HG02571 (cell line): ENCODE measurements around the gene ARMS2.

Experiments
- ATAC-seq: cut with Tn5 transposase; IDR thresholded peaks from one replicate; pipeline ENCODE4 v1.9.1; 2021; ENCODE audit warnings: mild to moderate bottlenecking, moderate library complexity; ENCODE audit not compliant: unreplicated experiment

ARMS2 gene

DNA sequence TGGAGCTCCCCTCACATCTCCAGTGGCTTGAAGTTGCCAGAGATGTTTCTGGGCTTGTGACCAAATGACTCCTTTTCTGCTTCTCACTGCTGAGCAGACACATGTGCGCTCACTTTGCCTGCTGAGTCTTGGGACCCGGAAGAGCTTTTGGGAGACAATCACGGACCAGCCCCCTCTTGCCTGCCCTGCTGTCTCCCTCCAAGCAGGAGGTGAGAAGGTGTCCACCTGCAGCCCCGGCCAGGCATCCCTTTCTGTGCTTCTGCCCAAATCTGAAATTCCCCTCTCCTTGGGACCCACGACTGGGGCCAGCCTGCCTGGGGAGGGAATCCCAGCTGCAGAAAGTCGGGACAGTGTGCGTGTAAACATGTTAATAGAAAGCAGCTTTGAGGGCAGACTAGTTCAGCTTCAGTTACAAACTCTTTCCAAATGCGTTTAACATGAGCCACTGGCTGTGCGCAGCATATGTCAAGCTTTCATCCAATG, 38.6 kb downstream of the ARMS2 start:
- ATAC-seq: no peak

DNA sequence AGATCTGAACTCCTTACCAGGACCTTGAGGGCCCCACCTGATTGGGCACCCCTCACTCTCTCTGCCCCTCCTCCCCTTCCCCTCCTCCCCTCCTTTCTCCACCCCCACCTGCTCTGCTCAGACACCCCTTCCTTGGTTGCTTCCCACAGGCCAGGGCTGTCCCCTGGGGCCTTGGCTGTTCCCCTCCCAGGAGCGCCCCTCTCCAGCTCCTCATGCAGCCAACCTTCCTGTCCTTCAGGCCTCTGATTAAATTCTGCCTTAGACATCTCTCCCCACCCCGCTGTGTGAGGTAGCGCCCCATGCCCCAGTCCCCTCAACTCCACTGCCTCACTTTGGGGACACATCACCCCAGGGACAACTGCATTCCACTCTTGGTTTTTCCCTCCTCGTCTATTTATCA, 39.3 kb downstream of the ARMS2 start:
- ATAC-seq: no peak

DNA sequence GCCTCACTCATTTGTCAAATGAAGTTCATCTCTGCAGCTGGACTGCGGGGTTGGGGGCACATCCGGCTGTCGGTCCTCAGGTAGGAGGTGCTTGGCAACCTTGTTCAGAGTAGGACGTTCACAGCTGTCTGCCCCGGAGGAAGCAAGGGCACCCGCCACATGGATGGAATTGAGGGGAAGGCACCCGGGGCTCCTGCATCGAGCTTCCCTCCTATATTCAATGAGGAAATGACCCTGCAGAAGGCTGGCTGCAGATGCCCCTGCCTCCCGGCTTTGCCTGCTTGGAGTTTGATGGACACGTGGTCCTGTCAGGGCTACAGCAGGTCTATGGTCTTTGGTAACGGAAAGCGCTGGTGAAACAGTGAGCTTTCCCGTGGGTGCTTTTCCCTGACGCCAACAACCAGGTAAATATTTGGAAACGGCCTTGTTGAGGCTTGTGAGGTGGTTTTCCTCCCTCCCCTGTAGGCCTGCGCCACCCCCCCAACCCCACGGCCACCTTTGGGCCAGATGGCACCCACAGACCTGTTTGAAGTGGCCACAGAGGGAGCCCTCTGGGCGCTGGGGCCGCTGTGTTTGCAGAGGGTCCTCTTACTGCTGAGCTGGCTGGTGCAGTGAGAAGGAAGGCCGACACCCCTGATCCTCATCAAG, 39.8 kb downstream of the ARMS2 start:
- no peak for ATAC-seq

DNA sequence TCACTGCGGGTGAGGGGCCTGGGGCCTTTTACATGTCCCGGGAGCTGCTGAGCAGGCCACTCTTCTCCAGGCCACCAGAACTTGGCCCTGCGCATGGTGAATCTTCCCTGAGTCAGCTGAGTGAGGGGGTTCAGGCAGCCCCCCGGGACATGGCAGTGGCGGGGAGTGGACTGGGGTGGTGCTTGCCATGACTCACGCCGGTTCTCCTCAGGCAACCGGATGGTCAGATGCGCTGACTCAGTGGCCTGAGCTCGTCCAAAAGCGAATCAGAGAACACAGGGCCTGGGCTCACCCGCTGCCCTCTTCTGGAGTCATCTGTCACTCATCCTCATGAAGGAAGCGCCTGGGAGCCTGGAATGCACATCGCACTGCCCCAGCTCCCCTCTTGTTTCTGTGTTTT, 40.4 kb downstream of the ARMS2 start:
- ATAC-seq: no peak

DNA sequence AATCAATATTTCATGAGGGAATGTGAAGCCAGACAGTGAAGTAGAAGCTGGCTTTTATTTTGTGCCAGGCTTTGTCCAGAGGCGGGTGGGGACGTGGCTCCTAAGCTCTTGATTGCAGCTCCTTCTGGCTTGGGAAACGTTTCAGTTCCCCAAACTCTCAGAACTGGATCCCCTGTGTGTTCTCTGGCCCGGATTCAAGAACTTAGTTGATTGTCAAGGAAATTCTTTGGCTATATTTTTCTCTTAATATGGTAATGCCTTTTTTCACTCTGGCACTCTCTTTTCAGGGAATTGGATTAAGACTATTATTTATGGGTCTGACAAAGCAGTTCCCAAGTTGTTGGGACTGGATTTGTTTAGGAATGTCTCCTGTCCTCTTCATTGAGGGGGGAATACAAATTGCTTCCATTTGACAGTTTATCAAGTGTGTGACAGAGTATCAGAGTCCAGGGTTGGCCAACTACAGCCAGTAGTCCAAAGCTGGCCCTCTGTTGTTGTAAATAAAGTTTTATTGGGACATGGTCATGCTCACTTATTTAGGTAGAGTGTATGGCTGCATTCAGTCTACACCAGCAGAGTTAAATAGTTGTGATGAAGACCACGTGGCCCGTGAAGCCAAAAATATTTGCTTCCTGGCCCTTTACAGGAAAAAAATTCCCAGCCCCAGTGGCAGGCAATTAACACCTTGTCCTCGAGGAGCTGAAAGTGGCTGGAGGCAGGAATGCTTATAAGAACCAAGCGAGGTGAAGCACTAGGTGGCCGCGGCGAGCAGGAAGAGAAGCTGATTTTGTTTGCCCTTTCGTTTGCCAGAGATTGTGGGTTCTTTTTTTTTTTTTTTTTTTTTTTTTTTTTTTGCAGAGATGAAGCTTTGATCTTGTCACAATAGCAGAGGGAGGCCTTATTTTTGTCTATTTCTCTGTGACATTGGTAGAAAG, 41.2 kb downstream of the ARMS2 start:
- ATAC-seq: no peak

DNA sequence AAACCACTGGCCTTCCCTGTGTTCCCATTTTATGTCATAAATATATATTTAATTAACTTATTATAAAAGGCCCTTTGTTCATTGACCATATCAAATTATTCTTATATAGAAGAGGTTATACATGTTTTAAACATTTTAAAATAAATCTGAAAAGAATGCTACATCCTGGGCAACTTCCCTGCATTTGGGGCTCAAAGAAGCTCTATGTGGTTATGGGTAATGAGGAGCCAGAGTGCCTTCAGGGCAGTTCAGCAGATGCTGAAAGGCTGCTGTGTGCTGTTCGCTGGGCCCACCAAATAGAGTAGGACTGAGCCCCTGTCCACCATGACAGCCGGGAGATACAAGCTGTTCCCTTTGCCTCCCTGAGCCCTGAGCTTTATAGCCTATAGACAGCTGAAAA, 42.8 kb downstream of the ARMS2 start:
- ATAC-seq: no peak

DNA sequence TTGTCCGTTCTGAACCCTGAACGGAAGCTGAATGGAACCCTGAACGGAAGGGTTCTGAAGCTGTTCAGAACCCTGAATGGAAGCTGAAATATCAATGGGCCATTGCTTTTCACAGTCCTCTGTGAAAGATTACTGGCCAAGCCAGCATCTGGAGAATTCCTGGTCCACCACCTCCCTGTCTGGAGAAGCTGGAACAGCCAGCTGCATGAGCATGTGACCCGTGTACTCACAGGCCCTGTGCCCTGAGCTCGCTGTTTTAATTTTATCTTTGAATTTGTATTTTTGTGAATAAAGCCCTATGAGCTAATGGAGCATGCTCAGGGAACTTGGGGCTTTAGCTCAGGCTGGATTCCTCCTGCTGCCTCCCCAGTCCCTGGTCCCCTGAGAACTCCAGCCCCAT, 44.1 kb downstream of the ARMS2 start:
- ATAC-seq: no peak

DNA sequence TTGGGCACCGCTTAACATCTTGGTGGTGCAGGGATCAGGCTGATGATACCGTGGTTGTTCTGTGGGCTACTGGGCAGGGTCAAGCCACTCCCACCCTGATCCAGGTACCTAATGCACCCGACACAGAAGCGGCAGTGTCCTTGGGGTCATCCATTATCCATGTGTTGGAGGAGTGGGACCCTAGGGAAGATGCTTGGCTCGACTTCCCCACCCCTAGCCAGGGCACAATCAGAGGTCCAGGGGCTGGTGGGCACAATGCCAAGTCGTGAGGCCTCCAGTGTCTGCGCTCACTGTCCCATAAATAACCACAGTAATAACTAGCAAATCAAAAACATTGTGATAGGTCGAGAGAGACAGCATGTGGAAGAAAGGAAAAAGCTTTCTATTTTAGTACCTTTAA, 44.6 kb downstream of the ARMS2 start:
- ATAC-seq: no peak

GRCh38 chr10:122499491-122499941, 45.1 kb downstream of the ARMS2 start:
- ATAC-seq: no peak

GRCh38 chr10:122500194-122500593, 45.7 kb downstream of the ARMS2 start:
- ATAC-seq: no peak

DNA sequence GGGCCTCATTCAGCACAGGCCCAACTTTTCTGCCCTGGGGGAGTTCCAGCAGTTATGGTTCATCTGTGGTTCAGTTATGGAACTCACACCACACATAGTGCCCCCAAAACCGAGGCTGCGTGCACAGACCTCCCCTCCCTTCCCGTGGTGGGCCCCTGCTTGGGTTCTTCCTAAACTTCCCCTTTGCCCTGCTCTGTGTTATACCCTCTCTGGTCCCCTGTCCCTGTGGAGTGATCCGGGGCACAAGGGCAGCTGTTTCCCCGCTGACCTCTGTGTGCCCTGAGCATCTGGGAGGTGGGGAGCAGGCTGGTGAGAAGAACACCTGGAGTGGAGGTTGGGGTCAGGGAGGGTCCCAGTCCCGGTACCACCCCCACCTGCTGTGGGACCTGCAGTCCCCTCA, 46.3 kb downstream of the ARMS2 start:
- ATAC-seq: no peak

- ATAC-seq: no peak
Observed at GRCh38 chr10:122503012-122503411, 48.6 kb downstream of the ARMS2 start.

GRCh38 chr10:122503886-122504609, 49.6 kb downstream of the ARMS2 start:
- ATAC-seq: no peak

DNA sequence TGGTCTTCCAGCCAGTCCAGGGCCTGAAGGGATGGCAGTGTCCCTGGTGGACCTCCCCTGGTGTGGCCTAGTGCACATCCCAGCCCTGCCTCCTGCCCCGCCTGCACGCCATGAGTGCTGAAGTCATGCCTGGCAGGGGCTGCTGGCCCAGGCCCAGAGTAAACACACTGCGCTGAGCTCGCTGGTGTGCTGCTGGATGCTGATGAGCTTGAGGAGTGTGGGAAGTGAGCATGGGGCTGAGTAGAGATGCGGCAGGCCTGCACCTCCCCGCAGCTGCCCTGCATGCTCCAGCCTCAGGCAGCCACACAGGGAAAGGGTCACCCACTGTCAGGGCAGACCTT, 50.1 kb downstream of the ARMS2 start:
- ATAC-seq: no peak

GRCh38 chr10:122505011-122505410, 50.6 kb downstream of the ARMS2 start:
- no peak for ATAC-seq

- ATAC-seq: no peak
Observed at GRCh38 chr10:122505885-122506645, 51.6 kb downstream of the ARMS2 start.
